GM13976 (cell line): ENCODE measurements around the gene NDRG2.

Source experiments
- DNase-seq: peaks from one replicate; pipeline ENCODE4 v3.0.0; 2012; ENCODE audit warnings: low spot score
- CTCF ChIP-seq: IDR thresholded peaks from 2 replicates; pipeline ENCODE4 v1.5.1; 2012; ENCODE audit warnings: borderline replicate concordance, mild to moderate bottlenecking; ENCODE audit not compliant: insufficient read depth; ENCODE audit errors: extremely low read depth, missing control alignments, control extremely low read depth
- in situ Hi-C: fragments of 300-500 bp; cut with MboI; formaldehyde crosslinking; loops from one replicate; pipeline ENCODE4 v1.12.0; 2022; ENCODE audit warnings: low sequenced_read_pairs, mixed read lengths, inconsistent platforms; ENCODE audit not compliant: unreplicated experiment

The NDRG2 gene

GRCh38 chr14:21025371-21026273, 761 bp upstream of the NDRG2 start:
- in situ Hi-C loops, result no loop called here
- DNase-seq, result no peak
- no peak for TF ChIP-seq CTCF

DNA sequence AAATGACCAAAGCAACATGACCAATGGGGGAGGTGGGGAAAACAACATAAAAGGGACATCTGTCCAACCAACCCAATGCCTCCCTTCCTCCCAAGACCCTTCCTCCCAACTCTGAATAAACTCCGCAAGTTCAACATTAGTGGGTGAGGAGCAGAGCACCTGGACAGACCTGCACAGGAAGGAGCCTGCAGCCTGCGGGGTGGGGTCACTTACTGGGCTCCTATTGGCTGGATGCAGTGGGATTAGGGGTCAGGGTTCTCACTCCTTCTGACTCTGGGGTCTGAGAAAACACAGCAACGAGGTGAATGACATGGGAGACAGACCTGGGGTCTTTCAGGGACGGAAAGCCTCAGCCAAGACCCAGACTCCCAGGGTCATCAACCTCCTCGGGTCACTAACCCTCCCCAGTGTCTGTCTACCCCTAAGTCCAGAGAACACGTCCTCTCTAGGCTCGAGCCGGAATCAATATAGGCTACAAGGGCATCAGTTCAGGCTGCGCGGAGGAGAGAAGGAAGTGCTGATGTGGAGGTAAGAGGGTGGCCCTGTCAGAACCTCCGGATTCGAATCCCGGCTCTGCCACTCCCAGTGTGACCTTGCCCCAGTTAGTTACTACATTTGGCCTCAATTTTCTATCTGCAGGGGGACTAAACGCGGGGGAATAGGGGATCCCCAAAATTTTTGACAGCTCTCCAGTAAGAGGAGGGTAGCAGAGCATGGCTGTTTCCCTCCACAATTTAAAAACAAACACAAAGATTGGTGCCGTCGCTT, 860 bp downstream of the NDRG2 start:
- TF ChIP-seq CTCF, result no peak
- no peak for DNase-seq
- in situ Hi-C loops, result no loop called here

DNA sequence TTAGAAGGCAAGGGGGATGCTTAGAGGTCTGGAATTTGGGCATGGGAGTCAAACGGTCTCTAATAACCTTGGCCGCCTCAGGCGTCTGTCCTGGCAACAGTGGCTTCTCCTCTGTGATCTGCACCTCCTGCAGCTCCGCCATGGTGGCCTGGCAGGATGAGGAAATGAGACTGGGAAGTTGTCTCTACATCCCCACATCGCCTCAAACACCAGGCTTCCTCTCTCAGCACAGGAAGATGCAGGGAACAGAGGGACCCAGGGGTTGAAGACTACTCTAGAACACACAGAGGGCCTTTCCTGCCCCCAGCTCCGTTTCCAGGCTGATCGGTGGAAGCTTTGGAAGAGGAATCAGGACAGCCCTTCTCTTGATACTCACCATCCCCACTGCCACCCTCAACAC, 1.7 kb downstream of the NDRG2 start:
- in situ Hi-C loops, result no loop called here
- no peak for TF ChIP-seq CTCF
- DNase-seq, result no peak

DNA sequence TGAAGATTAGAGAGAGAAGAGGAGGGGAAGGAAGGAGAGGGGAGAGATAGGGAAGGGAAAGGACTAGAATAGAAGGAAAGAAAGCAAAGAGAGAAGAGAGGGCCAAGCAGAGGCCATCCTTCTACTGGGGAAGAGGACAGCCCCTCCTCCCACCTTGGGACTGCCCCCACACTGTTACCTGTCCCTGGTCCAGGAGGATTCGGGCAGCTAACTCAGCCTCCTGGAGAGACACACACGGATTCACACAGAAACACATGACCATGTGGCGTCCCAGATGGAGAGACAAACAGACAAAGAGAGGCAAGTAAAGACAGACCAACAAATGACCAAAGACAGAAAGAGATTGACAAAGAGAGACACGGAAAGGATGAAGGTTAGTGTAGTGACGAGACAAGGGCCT, 2.2 kb downstream of the NDRG2 start:
- DNase-seq, result no peak
- in situ Hi-C loops, result no loop called here
- TF ChIP-seq CTCF, result no peak

GRCh38 chr14:21020977-21021545, 3.8 kb downstream of the NDRG2 start:
- DNase-seq, result no peak
- in situ Hi-C loops, result no loop called here
- TF ChIP-seq CTCF, result no peak

DNA sequence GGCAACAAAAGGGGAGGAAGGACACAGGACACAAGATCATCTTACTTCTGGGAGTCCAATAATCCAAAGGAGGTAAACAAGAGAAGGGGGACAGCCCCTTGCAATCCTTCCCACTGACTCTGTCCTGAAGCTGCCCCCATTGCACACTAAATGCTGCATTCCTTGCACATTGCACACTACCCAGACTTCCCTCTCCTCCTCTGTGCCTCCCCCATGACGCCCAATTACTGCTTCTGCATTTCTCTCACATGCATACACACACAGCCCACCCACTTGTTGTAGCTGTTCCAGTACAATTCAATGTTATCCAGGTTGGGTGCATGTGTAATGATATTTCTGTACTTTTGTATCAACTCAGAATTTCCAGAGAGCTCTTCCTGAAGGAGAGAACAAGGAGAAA, 5.5 kb downstream of the NDRG2 start:
- no peak for DNase-seq
- in situ Hi-C loops, result loop anchor here (10.0 kb wide), 1 partner anchor 75 kb away; the partner anchor contains the start of gene ZNF219
- no peak for TF ChIP-seq CTCF
